Activated naive CD8-positive, alpha-beta T cell treated with anti-CD3 and anti-CD28 coated beads, Interleukin-2, amount 50 U/mL, for 16 hours (primary cell): ENCODE data around the gene ALG2.

Experiments used
- DNase-seq: peaks from one replicate; pipeline ENCODE4 v3.0.0-alpha.2; 2020; ENCODE audit warnings: low read depth, low spot score

The ALG2 gene

DNA sequence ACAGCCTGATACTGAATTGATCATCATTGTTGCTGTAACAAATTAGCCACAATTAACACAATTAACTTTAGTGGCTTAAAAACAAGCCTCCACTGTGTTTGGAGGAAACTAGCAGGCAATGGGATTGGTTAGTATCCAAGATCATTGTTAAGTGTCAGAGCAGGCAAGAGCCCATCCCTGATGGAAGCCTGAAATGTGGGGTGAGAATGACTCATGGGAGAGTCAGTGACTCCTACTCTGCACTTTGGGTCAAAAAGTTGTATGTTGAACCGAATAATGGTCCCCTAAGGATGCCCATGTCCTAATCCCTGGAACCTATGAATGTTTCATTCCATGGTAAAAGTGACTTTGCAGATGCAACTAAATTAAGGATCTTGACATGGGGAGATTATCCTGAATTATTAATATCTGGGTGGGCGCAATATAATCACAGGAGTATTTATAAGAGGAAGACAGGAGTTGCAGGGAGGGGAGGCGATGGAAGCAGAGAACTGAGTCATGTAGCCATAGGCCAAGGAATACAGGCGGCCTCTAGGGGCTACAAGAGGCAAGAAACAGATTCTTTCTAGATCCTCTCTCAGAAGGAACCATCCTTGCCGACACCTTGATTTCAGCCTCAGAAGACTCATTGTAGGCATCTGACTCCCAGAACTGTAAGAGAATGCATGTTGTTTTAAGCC is 28.8 kb downstream of the ALG2 start:
- no peak for DNase-seq

DNA sequence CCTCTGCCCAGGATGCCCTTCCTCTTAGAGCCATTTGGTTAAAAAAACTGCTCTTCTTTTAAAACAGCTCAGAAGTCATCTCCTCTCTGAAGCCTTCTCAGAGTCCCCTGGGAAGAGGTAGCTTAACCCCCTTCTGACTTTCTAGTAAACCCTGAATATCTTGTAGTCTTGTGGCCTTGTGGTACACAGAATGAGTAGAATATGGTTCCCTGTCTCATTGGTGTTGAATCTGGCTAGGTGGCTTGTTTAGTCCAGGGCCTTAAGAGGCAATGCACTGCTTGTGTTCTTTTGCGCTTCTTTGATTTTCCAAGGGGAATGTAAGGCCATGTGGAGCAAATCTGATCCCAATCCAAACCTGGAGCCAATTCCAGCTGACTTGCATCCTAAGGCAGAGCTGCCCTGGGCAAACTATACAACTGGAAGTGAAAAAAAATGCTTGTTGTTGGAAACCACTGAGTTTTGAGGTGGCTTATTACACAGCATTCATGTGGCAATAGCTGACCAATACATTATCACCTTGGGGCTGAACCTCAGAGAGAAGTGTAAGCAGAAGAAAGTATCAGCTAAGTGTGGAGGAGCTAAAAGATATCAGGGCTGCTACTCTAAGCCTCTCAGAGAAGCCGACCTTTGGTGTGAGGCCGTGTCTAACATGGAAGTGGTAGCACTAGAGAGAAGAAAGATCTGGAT is 31.0 kb downstream of the ALG2 start:
- DNase-seq, result no peak

DNA sequence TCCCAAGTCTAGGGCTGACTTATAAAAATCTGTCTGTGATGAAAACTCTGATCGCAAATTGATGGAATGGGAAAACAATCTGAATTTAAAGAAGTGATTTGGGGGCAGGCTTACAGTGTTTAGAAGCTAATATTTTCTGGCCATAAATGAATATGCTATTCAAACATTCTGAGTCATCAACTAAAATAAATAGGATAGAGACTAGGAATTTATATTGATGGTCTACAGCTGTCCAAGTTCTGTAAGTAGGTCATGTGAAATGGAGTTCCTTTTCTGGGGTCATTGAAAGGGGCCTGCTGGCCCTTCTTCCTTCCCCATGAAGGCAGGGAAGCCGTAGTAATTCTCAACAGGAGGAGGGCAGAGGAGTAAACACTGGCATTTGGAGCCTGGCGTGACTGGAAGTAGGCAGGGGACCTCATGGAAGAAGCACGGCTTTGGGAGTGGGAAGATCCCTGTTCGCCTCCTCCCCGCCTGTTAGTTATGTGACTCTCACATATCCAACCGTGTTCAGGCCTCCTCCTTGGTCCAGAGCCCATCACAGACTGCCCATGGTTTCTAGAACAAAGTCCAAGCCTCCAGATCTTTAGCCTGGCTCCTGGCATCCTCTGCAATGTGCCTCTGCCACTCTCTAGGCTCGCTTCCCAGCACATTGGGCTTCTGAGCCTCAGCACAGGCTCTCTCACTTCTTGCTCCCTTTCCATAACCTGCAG is 31.7 kb downstream of the ALG2 start:
- DNase-seq, result no peak

- no peak for DNase-seq
These were observed 32.6 kb downstream of the ALG2 start for GRCh38 chr9:99189186-99189585.

DNA sequence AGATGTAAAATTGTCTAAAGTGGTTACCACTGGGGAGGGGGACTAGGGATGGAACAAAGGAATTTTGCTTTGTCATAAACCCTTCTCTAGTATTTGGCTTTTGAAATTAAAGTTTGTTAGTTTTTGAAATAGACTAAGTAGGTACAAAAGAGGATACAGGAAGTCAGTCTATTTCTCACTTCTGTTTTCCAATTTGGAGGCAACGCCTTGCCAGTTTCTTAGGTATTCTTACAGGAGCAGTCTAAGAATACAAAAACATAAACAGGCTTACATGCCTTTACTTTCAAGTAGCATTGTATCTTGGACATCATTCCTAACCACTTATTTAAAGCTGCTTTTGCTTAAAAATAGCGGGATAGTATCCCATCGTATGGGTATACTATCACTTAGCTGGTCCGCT is 34.4 kb downstream of the ALG2 start:
- DNase-seq, result no peak

DNA sequence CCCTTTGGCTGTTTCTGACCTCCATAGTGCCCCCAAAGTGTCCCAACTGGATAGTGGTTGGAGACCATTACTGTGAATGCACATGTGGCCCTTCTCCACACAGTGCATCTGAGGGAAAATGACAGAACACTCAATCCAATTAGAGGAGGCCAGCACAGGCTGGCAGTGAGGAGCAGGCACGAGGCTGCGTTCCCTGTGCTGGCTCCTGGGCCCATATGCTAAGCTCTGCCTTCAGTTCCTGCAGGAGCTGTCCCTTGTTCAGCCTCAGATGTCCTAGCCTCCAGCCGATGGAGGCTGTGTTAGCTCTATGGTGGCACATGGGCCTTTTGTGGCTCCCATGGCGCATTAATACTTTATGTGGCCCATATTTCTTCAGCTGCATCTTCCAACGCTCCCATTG is 35.8 kb downstream of the ALG2 start:
- no peak for DNase-seq

GRCh38 chr9:99185348-99185632 is 36.5 kb downstream of the ALG2 start:
- DNase-seq, result no peak

GRCh38 chr9:99184475-99185347 is 37.0 kb downstream of the ALG2 start:
- peak; percentile 50 for DNase-seq

GRCh38 chr9:99184110-99184474 is 37.6 kb downstream of the ALG2 start:
- DNase-seq, result no peak

- no peak for DNase-seq
These were observed 38.1 kb downstream of the ALG2 start for GRCh38 chr9:99183616-99184015.

- no peak for DNase-seq
These were observed 39.4 kb downstream of the ALG2 start for GRCh38 chr9:99182356-99182755.

DNA sequence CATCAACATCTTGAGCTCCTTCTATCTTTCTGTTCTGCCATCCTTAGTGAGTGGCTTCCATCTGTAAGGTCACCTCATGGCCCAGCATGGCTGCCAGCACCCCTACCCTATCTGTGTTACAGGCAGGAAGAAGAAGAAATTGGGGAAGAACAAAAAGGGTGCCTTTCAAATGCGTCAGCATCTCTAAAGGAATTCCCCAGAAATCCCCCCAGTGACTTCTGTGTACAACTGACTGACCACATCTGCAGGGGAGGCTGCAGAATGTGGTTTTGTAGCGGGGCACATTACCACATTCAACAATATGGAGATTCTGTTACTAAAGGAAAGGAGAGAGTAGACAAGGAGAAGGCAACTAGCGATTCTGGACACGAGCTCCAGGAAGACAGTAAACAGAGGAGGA is 40.1 kb downstream of the ALG2 start:
- no peak for DNase-seq

GRCh38 chr9:99181206-99181605 is 40.5 kb downstream of the ALG2 start:
- no peak for DNase-seq

DNA sequence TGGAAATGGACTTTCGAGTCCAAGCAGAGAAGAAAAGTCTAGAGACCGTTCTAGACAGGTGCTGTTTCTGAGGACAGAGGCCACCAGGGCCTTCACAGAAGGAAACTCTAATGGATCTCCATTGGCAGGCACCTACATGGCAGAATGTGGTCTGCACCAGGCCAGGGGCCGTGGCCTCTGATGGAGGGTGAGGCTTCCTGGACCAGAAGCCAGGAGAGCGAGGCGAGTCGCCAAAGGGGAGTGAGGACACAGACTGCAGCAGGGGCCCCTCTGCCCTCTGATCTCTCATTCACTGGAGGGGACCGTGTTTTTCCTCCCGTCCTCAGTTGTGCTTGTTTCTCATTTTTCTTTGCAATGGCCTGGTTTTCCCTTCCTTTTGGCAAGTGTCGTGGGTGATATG is 41.1 kb downstream of the ALG2 start:
- DNase-seq, result no peak

GRCh38 chr9:99180199-99180598 is 41.5 kb downstream of the ALG2 start:
- no peak for DNase-seq

DNA sequence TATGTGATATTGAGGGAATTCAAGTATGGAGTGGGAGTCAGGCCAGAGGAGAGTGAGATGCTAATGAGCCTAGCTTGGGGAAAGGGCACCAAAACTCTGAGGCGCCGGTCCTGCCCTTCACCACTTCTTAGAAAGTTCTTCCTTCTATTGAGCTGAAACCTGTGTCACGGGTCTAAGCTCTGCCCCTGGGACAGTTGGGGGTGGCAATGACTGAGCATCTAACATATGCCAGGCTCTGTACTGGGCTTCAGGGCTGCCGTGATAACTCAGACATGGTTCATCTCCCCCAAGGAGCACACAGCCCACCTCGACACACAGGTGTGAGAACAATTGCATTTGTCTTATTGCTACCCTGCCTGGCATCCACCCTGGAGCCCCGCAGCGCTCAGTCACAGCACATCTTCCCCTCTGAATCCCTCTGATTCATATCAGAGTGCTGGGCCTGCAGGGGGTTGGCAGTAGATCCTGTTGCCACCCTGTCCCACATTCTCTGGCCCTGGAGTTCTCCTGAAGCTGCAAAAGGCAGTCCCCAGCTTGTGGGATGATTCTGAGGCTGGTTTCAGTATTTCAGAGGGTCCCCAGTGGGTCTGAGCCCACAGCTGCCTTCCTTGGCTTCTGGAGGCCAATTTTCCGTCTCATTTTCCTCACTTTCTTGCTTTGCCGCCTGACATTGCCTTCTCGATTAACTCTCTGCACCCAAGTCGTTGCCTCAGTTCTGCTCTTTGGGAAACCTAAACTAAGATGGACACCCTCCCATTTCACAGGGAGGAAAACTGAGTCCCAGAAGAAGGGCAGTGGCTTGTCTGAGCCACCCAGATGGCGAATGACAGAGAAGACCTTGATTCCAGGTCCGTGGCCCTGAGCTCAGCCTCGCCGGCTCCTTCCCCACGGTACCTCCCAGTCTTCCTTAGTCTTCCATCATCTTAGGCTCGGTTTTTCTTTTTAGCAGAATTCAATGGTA is 42.5 kb downstream of the ALG2 start:
- no peak for DNase-seq

DNA sequence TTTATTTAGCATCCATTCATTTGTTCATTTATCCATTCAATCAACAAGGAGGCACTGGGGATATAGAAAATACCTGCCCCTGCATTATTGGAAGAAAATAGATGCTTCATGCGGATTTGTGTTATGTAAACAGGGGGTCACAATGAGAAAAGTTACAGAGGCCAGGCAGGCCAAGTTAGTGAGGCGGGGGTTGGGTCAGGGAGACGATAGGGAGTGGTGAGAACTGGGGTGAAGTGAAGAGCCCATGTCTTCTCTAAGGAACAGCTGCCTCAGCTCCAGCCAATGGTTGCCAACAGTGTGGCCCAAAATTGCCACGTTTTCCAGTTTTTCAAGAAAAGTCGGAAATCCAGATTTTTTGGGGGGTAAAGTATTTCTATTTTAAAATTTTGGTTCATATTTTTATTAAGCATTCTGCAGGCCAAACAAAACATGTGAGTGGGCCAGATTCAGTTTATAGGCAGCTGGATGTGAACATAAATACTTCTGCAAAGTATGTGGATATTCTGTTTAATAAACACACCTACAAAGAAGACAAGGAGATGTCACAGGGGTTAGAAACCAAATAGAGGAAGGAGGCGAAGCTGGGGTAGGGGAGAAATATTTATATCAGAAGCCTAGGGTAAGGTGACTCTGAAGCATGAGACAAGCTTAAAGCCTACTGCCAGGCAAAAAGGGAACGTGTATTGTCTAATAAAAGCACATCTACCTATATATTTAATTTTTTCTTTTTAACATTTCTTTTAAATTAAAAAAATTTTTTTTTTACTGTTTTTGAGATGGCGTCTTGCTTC is 44.0 kb downstream of the ALG2 start:
- DNase-seq, result no peak

- DNase-seq, result no peak
These were observed 45.2 kb downstream of the ALG2 start for GRCh38 chr9:99176527-99177013.

DNA sequence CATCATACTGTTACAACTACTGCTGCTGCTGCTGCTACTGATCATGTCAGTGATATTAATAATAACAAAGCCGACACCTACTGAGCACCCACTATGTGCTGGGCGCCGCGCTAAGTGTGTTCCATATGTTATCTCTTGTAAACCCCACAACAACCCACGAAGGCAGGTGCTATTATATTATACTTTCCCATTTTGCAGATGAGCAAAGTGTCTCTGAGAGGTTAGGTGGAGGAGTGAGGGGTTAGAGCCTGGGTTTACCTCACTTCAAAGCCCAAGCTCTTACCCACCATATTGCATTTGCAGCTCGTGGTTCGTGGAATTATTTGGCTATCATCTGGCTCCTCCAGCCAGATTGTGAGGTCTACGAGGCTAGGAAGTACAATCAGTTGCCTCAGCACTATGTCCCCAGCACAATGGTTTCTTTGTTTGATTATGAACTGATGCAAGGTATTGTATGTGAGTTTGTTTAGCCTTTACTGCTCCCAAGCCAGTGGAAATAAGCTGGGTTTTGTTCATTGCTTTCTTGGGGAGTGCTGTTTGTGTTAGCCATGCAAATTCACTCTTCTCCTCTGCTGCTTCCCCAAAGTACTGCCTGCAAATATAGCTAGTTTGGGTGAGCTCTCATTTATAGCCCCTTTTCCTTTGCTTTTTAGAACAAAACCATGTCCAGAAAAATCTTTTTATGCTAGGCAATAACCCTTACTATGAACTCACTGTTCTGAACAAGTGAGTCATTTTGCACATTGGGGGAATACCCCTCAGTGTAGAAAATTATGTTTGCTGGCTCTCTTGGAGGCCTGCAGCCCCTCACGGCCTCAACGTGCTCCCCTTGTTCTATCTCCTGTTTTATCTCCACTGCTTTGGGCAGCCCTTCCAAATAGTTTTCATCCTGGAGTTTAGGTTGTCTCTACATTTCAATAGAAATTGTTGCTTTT is 47.9 kb downstream of the ALG2 start:
- no peak for DNase-seq
